IPS-NIHi11 (cell line): Measurements from ENCODE around the gene MITD1.
"Not testable (repeated sequence)": the region's sequence is repeated elsewhere in the genome, so short reads cannot be mapped to it uniquely, and the experiment has no call there.

ENCODE experiments used
- DNase-seq: peaks from one replicate; pipeline ENCODE4 v3.0.0; 2012; ENCODE audit warnings: mixed read lengths, low spot score

The MITD1 gene

DNA sequence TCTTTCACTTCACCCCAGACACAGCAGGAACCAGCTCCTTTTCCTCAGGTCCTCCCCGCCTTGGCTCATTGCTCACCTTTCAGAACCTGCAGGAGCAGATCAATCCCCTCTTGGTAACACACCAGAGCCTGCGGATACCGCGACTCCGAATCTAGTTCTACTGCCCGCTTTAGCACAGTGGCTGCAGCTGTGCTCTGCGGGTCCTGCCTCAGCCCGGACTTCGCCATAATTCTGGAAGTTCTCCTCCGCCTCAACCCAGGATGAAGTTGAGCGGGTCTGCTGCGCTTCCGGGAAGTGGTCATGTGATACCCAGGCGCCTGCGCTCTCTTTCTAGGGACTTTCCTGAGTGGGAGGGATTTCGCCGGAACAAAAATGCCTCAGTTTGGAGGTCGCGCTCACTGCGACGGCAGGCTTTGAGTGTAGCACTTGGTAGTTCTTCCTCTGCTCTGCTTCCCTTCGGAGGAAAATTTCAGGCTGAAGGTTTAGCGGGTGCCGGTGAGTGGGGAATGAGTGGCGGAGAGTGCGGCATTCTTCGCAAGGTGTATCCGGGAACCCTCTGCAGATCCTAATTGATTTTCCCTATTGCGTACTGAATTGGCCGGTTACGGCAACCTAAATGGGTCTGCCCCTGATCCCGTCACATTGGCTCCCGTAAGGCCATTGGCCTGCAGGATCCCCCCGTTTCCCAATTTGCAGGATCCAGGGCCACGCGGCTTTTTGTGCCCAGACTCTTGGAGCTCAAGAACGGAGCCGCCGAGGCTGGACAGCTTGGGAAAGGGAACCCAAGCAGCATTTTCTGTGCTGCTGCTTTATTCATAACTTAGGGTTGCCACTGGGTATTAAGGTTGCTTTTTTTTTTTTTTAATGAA, at the start of gene MITD1, which contains the start of gene MRPL30:
Gene MITD1 (minus strand): TSS at position 304 of the 869 bp plus-strand sequence. CDS start 77 bp downstream, at position 227.
Gene MRPL30 (plus strand): TSS at position 430 of the 869 bp plus-strand sequence. CDS start 5,020 bp downstream, outside the sequence.
- DNase-seq: peak; percentile 85

DNA sequence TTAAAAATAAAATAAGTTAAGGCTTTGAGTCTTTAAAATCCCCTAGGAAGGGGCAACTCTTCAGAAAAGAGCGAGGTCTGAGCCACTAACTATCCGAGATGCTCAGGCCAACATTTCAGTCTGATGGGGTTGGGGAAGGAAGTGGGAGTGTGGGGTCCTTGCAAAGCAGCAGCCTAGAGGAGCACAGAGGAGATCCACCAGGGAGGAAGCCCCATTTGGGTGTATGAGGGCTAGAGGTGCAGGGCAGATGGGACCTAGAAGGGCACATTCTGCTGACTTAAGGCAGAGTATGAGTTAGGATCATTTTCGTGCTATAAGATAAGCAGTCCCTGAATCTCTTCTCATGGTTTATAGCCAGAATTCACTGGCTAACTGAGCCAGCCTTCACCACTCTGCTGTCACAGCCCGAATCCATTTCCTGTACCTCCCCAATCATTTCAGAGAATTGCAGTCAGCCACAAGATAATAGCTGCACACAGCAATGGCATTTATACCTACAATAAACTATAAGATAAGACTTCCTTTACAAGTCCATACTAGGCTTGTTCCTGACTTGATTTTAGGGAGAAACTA, 37.2 kb upstream of the MITD1 start:
- DNase-seq: no peak

DNA sequence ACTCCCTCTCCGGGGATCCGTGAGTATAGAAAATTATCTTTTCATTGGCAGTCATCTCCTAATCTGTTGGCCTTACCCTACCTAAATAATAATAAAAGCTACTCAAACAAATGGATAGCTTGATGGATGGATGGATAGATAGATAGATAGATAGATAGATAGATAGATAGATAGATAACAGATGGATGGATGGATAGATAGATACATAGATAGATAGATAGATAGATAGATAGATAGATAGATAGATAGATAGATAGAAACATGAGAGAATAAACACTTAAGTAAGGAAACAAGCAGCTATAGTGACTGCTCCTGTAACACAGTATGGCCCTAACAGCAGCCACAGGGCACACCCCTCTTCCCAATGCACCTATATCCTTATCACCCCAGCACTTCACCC, 35.2 kb upstream of the MITD1 start:
- no peak for DNase-seq

DNA sequence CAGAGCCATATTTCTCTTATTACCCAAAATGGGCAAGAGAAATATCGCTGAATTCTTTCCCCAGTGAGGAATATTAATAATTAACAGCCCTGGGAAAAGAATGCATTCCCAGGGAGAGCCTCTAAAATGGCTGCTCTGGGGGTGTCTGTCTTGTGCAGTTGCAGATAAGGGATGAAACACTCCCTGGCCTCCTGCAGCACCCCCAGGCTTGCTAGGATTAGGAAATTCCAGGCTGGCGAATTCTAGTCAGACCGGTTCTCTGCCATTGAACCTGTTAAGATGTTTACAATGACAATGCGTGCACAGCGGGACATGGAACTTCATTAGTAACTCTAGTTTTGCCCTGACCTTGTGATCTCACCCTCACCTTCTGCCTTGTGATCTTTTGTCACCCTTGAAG, 24.6 kb upstream of the MITD1 start:
- DNase-seq: no peak

DNA sequence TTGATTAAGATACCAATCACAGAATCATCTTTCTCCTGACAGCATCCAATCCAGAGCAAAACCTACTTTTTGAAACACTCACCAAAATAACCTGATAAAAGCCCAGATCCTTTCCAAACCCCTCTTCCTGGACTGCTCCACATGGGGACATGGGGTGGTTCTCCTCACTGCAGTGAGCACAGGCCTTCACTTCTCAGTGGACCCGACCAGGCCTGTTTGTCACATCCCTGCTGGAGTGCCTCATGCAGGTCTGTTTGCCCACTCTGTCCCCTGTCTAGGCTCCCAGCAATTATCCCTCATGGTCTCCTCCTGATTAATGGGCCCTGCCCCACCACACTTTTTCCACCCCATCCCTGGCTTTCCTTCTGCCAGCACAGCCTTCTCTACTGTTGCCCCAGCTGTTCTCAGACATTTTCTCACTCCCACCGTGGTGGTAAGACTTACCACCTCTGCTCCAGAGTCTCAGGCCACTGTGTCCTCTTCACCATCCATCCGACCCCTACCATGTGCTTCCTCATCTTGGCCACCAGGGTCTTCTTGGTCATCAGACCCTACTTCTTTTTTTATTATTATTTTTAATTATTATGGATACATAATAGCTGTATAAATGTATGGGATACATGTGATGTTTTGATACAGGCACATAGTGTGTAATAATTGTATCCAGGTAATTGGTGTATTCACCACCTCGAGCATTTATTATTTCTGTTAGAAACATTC, 21.3 kb upstream of the MITD1 start:
- no peak for DNase-seq

DNA sequence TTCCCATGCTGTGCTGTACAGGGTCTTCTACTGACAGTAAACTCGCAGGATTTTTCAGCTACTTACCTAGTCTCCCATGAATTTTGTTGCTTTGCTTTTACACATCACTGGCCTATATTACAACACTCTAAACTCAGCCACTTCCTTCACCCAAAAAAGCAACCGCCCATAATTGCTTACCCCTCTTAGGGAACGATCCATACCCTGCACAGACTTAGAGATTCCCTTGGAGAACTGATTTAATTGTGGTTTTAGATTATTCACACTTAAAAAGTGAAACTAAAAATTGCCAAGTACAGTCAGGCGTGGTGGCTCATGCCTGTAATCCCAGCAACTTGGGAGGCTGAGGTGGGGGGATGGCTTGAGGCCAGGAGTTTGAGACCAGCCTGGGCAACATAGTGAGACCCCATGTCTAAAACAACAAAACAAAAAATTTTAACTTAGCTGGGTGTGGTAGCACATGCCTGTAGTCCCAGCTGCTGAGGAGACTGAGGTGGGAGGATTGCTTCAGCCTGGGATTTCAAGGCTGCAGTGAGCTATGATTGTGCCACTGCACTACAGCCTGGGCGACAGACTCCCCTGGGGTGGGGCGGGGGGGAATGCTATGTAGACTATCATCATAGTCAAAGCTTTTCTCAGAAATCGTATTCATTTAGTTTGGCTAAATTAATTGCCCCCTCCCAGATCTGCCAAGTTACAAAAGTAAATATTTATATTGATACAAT, 19.4 kb upstream of the MITD1 start:
- DNase-seq: no peak

DNA sequence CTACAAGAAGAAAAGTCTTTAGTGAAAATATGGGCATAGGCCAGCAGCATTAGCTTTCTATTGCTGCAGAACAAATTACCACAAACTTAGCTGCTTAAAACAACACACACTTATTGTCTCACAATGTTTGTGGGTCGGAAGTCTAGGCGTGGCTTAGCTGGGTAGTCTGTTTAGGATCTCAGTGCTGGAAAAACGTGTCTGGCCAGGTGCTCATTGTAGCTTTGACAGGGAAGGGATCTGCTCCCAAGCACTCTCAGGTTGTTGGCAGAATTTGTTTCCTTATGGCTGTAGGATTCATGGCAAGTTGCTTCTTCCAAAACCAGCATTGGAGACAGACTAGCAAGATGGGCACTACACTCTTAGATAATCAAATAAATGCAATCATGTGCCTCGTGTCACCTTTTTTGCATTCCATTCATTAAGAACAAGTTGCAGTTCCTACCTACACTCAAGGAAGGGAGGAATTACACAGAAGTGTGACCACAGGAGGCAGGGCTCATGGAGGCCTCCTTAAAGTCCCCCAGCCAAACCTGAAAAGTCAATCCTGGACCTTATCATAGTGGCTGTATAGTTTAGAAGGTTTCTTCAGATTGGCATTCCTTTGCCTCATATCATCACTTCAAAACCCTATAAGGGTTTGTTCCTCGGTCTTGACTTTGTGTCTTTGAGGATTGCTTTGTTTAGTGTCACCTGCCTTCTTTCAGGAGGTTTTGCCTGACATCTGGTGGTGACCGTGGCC, 17.4 kb upstream of the MITD1 start:
- DNase-seq: no peak

DNA sequence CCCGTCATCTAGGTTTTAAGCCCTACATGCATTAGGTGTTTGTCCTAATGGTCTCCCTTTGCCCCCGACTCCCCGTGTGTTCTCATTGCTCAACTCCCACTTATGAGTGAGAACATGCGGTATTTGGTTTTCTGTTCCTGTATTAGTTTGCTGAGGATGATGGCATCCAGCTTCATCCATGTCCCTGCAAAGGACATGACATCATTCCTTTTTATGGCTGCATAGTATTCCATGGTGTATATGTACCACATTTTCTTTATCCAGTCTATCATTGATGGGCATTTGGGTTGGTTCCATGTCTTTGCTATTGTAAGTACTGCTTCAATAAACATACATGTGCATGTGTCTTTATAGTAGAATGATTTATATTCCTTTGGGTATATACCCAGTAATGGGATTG, 11.5 kb upstream of the MITD1 start:
- DNase-seq: not testable (repeated sequence)

DNA sequence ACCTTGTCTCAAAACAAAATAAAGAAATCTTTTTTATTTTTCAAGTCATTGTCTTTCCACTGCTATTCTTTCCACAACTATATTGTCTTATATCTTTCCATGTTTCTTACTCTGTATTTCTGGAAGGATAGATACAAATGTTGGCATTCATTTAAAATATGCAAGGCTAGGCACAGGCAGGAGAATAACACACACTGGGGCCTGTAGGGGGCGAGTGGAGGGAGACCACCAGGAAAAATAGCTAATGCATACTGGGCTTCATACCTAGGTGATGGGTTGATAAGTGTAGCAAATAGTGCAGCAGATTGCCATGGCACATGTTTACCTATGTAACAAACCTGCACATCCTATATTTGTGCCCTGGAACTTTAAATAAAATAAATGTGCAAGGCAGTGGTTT, 9.7 kb upstream of the MITD1 start:
- DNase-seq: no peak

DNA sequence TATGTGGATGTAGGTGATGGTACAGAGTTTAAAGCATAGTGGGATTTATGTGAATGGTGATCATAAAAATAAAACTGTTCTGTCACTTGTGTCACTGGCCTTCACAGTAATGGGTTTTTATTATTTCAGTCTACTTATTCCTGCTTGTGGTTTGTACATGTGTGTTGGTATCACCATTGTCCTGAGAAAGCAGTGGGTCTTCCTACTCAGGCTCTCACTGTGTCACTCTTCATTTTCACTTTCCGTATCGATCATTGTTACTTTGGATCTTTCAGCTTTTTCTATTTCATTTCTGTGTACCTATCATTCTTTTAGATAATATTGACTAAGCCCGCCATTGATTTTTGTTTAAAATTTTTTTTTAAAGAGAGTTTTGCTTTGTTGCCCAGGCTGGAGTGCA, 7.5 kb upstream of the MITD1 start:
- DNase-seq: no peak

DNA sequence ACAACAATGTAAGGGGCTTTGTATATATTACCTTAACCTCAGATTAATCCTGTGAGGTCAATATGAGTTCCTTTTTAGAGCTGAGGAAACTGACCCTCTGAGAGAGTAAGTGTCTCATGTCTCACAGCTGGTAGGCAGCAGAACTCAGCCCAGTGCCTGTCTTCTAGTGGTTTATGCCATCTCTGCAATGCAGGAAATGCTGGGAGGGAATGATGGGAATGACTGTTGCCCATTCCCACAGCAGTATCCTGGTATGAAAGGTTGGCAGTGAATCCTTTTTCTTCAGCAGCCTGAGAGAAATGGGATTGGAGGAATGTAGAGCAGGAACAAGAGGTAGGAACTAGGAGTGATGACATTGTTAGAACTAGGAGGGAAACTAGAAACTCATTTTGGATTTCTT, 6.2 kb upstream of the MITD1 start:
- no peak for DNase-seq

DNA sequence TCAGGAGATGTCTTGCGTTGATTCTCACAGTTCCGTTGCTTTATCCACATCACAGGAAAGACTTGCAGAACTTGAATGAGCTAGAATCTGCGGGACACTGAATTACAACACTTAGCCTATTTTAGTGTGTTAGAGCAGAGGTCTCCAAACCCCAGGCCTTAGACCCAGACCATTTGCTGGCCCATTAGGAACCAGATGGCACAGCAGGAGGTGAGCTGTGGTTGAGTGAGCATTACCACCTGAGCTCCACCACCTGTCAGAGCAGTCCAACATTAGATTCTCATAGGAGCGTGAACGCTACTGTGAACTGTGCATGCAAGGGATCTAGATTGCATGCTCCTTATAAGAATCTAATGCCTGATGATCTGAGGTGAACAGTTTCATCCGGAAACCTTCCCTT, 4.0 kb upstream of the MITD1 start:
- no peak for DNase-seq

DNA sequence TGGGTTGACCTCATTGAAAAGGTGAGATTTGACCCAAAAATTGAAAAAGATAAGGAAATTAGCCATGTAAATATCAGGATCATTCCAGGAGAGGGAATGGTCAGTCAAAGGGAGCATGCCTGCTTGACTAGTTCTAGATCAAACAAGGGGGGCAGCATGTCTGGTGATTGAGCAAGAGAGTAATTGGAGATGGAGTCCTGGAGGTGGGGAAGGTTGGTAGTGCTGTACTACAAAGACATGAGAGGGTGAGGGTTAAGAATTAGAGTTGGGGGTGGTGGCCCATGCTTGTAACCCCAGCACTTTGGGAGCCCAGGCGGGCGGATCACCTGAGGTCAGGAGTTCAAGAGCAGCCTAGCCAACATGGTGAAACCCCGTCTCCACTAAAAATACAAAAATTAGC, 2.2 kb upstream of the MITD1 start:
- DNase-seq: no peak

DNA sequence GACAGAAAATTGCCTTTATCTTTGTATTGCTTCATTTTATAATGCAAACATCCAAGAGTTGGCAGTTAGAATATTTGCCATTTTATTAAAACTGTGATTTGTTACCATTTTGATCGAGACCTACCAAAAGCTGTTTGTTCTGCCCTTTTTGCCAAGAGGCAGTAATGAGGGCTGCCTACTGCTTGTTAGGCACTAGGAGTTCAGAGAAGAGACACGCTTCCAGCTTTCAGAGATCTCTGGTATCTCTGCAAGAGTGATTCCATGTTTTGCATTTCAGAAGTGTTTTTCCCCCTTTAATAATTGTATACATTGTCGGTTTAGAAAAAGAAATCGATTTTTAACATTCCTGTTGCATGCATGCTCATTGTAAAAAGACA, 754 bp upstream of the MITD1 start:
- no peak for DNase-seq

DNA sequence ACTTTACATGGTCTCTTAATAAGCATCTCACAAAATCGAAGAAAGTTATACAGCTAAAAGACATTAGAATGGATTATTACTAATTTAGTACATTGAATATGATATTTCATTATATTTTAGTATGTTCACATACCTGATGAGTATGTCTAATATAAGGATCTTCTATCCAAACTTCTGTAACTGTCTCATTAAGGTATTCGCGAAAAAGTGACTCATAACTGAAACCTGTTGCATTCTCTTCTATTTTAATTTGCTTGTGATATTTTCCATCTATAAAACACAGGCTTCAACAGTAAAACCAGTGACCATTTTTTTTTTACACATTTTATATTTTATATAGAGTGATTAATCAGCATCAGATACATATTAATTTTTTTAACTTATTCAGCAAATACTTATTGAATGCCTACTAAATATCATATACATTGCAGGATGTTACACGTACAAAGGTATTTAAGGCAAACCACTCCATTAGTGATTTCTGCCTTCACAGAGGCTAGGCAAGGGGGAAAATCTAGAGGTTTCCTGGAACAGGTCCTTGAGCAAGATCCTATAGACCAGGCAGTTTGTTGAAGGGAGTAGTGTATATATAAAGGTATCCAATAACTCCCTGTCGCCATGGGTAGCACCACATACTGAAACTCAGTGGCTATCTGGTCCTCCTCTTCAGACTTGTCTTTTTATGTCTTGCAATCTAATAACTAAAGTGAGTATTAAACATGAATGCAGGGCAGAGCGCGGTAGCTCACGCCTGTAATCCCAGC, 9.3 kb downstream of the MITD1 start:
- DNase-seq: no peak

DNA sequence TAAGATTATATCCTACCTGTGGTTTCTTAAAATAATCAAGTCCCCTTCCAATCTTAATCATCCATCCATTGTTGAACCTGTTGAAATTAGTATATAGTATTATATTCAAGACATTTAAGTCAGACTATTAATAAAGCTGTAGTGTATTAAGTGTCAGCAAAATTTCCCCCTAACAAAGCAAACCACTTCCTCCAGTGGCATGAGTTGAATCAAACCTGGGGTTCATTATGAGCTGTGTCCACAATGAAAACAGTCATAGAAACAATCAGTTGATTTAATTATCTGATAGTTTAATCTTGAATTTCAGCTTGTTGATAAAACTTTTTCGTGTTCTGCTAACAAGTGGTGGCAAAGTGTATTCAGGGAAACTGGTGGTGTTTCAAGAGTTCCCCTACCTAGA, 11.3 kb downstream of the MITD1 start:
- no peak for DNase-seq

DNA sequence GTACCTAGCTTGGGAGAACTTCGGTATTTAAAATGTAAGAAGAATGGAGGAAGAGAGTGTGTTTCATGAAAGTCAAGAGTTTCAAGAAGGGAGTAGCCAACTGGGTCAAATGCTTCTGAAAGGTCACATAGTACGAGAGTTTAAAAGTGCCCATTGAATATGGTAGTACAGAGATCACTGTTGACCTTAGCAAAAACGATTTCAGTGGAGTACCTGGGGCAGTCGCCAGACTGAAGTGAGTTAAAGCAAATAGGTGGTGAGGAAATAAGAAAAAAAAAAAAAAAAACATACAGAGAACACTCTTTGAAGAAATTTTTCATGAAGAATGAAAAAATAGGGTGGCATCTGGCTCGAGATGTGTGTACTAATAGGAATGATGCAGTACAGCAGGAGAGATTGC, 14.6 kb downstream of the MITD1 start:
- no peak for DNase-seq

DNA sequence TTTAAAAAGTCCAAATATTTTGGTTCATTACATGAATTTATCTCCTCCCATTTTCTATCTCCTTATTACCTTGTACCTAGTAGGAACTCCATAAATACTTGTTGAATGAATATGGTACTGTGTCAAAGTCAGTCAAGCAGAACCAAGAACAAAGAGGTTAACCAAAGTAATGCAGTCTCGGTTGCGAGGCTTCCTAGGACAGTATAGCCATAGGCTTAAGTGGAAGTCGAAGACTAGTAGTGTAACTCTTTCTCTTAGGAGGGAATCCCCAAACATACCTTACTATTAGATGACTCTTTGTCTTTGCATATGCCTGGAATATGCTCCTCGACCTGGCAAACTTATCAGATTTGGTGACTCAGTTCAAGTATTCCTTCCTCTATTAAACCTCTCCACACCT, 21.3 kb downstream of the MITD1 start:
- DNase-seq: no peak

DNA sequence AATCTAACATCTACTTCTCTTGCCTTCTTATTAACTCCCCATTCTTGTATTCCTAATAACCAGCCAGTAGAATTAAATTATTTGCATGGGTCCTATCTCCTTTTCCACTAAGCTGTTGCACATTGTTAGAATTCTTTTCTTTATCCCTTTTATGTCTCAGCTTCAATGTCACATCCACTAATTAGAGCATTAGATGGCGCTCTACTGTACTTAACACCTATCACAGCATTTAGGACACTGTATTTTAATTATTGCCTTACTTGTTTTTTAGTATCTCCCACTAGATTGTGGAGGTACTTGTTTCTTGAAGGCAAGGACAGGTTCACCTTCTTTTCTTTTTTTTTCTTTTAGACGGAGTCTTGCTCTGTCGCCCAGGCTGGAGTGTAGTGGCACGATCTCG, 22.3 kb downstream of the MITD1 start:
- no peak for DNase-seq

DNA sequence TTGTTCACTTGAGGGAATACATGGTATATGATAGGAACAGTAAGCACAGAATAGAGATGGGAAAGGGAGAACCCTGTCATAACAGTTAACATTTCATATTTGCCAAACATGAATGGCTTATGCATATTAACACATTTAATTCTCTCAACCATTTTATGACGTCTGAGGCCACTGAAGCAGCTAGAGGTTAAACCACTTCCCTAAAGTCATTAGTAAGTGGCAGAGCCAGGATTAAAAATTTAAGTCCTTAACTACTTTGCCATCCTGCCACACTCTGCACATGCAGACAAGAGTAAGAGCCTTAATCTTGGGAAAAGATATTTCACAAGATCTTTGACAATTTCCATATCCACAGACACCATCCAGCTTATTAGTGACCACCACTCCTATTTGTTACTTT, 24.0 kb downstream of the MITD1 start:
- DNase-seq: no peak
